ENCODE measurements around the gene HIC2.
"Not testable (repeated sequence)": the region's sequence is repeated elsewhere in the genome, so short reads cannot be mapped to it uniquely, and the experiment has no call there.

The HIC2 gene

GRCh38 chr22:21417227-21417746 is at the start of gene HIC2:
HIC2 (plus strand) TSS chr22:21417371; CDS start chr22:21442832, 25,461 bp downstream.
- DNase-seq, result not testable (repeated sequence)

GRCh38 chr22:21368603-21369310 is 48.4 kb upstream of the HIC2 start:
- not testable (repeated sequence) for DNase-seq

GRCh38 chr22:21375880-21376279 is 41.3 kb upstream of the HIC2 start:
- DNase-seq, result not testable (repeated sequence)

- DNase-seq, result not testable (repeated sequence)
Measured at GRCh38 chr22:21383701-21384467, 33.3 kb upstream of the HIC2 start, which contains the start of gene RIMBP3B. RIMBP3B (plus strand) TSS chr22:21383751; CDS start chr22:21383859, 108 bp downstream.

DNA sequence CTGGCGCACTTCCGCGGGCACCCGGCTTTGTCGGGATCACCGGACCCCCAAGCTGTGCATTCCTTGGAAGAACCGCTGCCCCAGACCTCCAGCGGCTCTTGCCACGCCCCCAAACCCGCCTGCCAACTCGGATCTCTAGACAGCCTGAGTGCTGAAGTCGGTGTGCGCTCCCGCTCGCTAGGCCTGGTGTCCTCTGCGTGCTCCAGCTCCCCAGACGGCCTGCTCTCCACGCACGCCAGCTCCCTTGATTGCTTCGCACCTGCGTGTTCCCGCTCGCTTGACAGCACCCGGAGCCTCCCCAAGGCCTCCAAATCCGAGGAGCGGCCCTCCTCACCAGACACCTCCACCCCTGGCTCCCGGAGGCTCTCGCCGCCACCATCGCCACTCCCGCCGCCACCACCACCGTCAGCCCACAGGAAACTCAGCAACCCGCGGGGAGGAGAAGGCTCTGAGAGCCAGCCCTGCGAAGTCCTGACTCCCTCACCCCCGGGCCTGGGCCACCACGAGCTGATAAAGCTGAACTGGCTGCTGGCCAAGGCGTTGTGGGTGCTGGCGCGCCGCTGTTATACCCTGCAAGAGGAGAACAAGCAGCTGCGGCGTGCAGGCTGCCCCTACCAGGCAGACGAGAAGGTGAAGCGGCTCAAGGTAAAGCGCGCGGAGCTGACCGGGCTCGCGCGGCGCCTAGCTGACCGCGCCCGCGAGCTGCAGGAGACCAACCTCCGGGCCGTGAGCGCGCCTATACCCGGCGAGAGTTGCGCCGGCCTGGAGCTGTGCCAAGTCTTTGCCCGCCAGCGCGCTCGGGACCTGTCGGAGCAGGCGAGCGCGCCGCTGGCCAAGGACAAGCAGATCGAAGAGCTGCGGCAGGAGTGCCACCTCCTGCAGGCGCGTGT is 32.5 kb upstream of the HIC2 start:
- not testable (repeated sequence) for DNase-seq

DNA sequence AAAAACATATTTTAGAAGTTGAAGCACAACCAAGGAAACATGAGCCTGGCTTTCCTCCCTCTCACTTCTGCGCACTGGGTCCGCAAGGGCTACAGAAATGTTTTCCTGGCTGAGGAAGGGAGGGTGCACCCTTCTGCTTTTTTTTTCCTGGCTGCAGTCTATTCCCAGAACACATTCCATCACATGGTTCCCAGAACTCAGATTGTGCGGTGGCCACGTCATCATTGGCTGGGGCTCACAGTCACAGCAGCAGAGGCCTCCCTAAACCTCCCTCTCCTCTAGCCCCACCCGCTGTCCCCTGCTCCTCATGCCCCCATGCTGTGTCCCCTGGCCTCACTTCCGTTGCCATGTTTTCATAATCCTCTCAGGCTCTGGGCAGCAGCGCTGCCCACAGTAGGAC is 27.7 kb upstream of the HIC2 start:
- DNase-seq, result not testable (repeated sequence)

GRCh38 chr22:21390013-21390412 is 27.2 kb upstream of the HIC2 start:
- DNase-seq, result not testable (repeated sequence)

DNA sequence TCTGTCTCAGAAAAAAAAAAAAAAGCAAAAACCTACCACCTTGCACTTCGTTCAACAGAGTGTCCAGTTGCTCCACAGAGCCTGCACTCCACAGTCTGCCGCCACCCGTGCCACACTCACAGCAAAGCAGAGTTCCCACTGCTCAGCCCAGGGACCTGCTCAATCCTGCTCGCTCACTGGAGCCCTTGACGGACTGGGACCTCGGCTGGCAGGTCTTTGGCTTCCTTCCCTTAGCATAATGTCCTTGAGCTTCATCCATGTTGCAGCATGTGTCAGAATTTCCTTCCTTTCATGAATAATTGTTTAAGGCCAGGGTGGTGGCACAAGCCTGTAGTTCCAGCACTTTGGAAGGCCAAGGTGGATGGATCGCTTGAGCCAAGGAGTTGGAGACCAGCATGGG is 22.6 kb upstream of the HIC2 start:
- not testable (repeated sequence) for DNase-seq

GRCh38 chr22:21401197-21401969 is 15.8 kb upstream of the HIC2 start:
- not testable (repeated sequence) for DNase-seq

GRCh38 chr22:21402763-21403314 is 14.3 kb upstream of the HIC2 start:
- not testable (repeated sequence) for DNase-seq

DNA sequence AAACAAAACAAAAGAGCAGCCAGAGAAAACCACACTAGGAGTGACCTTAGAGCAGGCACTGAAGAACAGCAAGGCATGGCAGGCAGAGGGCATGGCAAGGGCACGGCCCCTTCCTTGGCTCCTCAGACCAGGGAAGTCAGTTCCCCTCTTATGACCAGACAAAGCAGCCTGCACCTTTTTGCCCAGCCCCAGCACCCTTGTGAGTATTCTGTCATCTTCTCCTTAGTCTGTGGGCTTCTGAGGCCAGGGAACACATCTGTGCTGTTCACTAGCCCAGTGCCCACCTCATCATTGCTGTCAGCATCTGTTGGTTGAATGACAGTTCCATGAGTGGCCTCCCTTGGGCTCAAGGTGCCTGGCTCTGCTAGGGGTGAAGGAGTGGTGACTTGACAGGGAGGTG is 10.0 kb upstream of the HIC2 start:
- not testable (repeated sequence) for DNase-seq

GRCh38 chr22:21407792-21408191 is 9.4 kb upstream of the HIC2 start:
- not testable (repeated sequence) for DNase-seq

DNA sequence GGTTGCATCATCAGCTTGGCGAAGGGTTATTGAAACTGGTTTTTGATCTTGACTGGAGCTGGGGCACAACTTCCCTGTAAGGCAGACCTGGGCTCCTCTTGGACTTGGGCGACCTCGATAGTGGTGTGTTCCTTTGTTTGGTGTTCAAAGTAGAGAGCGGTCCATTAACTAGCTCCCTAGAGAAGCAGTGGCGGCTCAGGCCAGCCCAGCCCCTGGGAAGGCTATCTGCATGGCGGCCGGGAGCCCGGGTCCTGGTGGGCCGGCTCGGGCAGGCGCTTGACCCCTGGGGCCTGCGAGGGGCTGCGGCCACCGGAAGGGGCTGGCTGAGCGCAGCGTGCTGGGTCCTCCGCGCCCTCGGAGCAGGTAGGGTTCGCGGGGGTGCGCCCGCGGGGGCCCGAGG is 796 bp upstream of the HIC2 start:
- not testable (repeated sequence) for DNase-seq

GRCh38 chr22:21417853-21418252 is 682 bp downstream of the HIC2 start:
- not testable (repeated sequence) for DNase-seq

DNA sequence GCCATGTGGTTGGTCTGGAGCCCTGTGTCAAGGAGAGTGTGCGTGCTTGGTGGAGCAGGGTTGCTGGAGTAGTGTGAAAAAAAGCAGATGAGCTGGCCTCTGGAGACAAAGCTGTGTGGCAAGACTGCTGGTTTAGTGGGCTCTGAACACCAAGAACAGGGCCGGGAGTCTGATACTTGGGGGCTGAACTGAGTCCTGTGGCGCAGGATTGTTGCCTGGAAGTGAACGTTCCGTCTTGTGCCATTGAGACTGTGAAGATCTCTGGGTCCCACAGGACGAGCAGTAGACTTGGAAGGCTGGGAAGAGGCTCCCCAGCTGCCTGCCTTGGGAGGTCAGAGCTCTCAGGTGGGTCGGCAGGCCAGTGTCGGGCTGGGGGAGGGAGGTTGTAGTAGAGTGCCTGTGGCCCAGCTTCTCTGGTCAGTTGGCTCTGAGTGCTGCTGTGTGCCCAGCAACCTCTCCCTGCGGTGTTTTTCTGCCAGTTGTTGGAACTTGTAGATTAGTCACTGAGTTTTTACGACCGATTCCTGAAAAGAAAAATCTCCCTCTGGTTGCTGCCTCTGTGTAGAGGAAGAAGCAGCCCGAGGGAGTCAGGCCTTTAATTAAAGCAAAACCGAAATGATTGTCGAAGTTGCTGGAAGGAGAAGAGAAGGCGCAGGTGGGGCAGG is 1.9 kb downstream of the HIC2 start:
- not testable (repeated sequence) for DNase-seq

GRCh38 chr22:21420180-21420763 is 3.1 kb downstream of the HIC2 start:
- DNase-seq, result not testable (repeated sequence)

DNA sequence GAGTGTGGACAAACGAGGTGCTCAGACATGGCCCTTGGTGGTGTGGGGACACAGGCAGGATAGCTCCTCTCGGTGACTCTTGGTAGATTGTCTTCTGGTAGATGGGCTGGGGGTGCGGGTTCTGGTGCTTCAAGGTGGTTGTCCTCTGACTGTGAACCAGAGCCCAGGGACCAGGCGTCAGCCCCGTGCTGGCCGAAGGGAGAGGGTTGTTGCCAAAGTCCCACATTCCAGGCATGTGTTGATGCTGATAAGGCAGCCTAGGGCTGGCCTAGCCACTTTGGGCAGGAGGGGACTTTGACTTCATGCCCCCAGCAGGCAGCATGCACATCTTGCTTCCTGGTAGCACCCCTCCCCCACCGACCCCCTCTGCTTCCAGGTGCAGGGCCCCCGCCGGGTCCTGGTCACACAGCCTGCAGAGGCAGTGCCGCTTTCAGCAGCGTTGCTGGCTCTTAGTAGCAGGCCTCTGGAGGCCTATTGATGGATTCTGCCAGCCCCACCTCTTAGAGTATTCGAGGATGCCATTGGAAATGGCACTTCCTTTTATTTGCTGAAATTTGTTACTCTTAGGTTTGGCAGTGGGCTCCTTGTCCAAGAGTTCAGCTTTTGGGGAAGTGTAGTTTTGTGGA is 7.0 kb downstream of the HIC2 start:
- not testable (repeated sequence) for DNase-seq

DNA sequence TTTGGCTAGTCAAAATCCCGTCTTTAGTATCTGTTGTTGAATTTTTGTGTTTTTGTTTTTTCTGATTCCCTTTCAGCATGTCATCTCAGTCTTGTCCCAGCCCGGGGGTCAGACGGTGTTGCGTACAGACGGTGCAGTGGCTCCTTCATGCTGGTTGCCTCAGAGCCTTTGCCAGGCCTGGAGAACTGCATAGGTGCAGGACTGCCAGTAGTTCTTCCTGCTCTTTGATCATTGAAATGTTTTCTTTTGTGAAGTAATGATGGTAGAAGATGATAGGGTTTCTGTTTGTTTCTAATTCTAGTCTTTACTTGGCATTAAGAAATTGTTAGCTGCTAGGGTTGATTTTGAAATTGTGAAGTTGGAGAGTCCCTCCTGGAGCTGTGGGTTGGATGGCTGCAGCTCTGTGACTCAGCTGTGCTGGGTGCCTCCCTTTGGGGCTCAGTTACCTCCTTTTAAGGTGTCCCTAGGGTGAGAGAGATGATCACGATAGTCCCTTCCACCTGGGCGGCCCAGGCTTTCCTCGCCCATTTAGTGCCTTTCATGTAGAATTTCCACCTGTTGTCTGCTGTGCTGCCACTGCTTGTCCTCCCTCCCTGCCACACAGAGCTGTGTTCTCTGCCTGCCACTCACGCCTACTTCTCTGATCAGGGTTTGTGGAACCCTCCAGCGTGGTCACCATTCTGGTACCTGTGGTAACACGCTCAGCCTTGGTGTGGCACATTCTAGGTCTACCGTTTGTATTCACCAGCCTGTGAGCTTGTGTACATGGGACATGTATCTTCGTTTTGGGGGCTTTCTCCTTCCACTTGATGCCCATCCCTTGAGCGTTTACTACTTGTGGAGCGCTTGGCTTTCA is 17.4 kb downstream of the HIC2 start:
- not testable (repeated sequence) for DNase-seq
